HEK293 (cell line): Measurements from ENCODE around the gene ABLIM3.

Source experiments
- CTCF ChIA-PET: fragments of 350-600 bp; formaldehyde crosslinking; extraction: SDS; loops from one replicate; lab custom pipeline; 2021; ENCODE audit warnings: antibody characterized with exemption; lab: Yijun Ruan, JAX
- POLR2A ChIA-PET: fragments of 300-600 bp; formaldehyde crosslinking; extraction: SDS; loops from one replicate; lab custom pipeline; 2020; ENCODE audit warnings: antibody characterized with exemption, inconsistent platforms; lab: Yijun Ruan, JAX
- H3K27ac ChIP-seq: fragments of 200-500 bp; sonication (Bioruptor generic); 2 replicates; pipeline ENCODE4 v1.5.1; 2014; ENCODE audit warnings: low read depth, low read length, control low read depth, inconsistent platforms; ENCODE audit errors: extremely low read depth
- H3K36me3 ChIP-seq, 2 experiments: fragments of 200-500 bp in 1 of 2; sonication (Bioruptor generic) in 1 of 2; 1 replicate in 1 of 2; 2 replicates in 1 of 2; pipeline ENCODE4 v1.5.1; 2014 to 2017; ENCODE audit warnings: inconsistent platforms in 2 of 2, low read length in 2 of 2; ENCODE audit not compliant: control insufficient read depth in 2 of 2, insufficient read depth in 1 of 2
- H3K4me1 ChIP-seq: fragments of 200-500 bp; sonication (Bioruptor generic); 2 replicates; pipeline ENCODE4 v1.5.1; 2014; ENCODE audit warnings: mild to moderate bottlenecking, low read length, inconsistent platforms; ENCODE audit not compliant: control insufficient read depth, insufficient read depth
- H3K4me3 ChIP-seq: 2 replicates; pipeline ENCODE4 v1.5.1; 2011; ENCODE audit warnings: low read depth, mild to moderate bottlenecking, control low read depth, low read length, moderate library complexity
- H3K9me3 ChIP-seq: fragments of 200-500 bp; sonication (Bioruptor generic); 2 replicates; pipeline ENCODE4 v1.5.1; 2014; ENCODE audit warnings: low read depth, low read length, inconsistent platforms; ENCODE audit not compliant: control insufficient read depth, insufficient read depth
- ATF2 ChIP-seq: fragments of 450-650 bp; formaldehyde crosslinking; IDR thresholded peaks from 2 replicates; pipeline ENCODE4 v1.5.1; 2016; ENCODE audit warnings: missing biosample characterization, missing genetic modification characterization, low read depth
- CTCF ChIP-seq: fragments of 450-650 bp; formaldehyde crosslinking; IDR thresholded peaks from 2 replicates; pipeline ENCODE4 v1.5.1; 2016; ENCODE audit warnings: missing biosample characterization, missing genetic modification characterization
- GLIS1 ChIP-seq: fragments of 450-650 bp; formaldehyde crosslinking; IDR thresholded peaks from 2 replicates; pipeline ENCODE4 v1.5.1; 2016; ENCODE audit warnings: missing biosample characterization, missing genetic modification characterization
- HOXD13 ChIP-seq: sonication (generic); formaldehyde crosslinking; IDR thresholded peaks from 2 replicates; pipeline ENCODE4 v1.8.0; 2022; ENCODE audit warnings: missing genetic modification reagents, borderline replicate concordance
- KLF17 ChIP-seq: fragments of 450-650 bp; formaldehyde crosslinking; IDR thresholded peaks from 2 replicates; pipeline ENCODE4 v1.5.1; 2016; ENCODE audit warnings: missing biosample characterization, missing genetic modification characterization
- PRDM1 ChIP-seq: fragments of 450-650 bp; formaldehyde crosslinking; IDR thresholded peaks from 2 replicates; pipeline ENCODE4; 2016; ENCODE audit warnings: missing biosample characterization, missing genetic modification characterization
- ZBTB8A ChIP-seq: fragments of 450-650 bp; formaldehyde crosslinking; IDR thresholded peaks from 2 replicates; pipeline ENCODE4 v1.5.1; 2016; ENCODE audit warnings: missing biosample characterization, missing genetic modification characterization
- ZNF248 ChIP-seq: fragments of 450-650 bp; formaldehyde crosslinking; IDR thresholded peaks from 2 replicates; pipeline ENCODE4 v1.5.1; 2017; ENCODE audit warnings: missing biosample characterization, missing genetic modification characterization
- ZNF280C ChIP-seq: fragments of 450-650 bp; formaldehyde crosslinking; IDR thresholded peaks from 2 replicates; pipeline ENCODE4 v1.5.1; 2016; ENCODE audit warnings: missing biosample characterization, missing genetic modification characterization
- ZNF350 ChIP-seq: fragments of 450-650 bp; formaldehyde crosslinking; IDR thresholded peaks from 2 replicates; pipeline ENCODE4 v1.5.0; 2017; ENCODE audit warnings: missing biosample characterization, mild to moderate bottlenecking, missing genetic modification characterization
- ZNF416 ChIP-seq: fragments of 450-650 bp; formaldehyde crosslinking; IDR thresholded peaks from 2 replicates; pipeline ENCODE4 v1.5.1; 2016; ENCODE audit warnings: missing biosample characterization, missing genetic modification characterization
- ZNF433 ChIP-seq: fragments of 450-650 bp; formaldehyde crosslinking; IDR thresholded peaks from 2 replicates; pipeline ENCODE4 v1.5.1; 2016; ENCODE audit warnings: missing biosample characterization, missing genetic modification characterization, low read depth
- ZNF549 ChIP-seq: fragments of 450-650 bp; IDR thresholded peaks from 2 replicates; pipeline ENCODE4 v1.5.1; 2018; ENCODE audit warnings: missing biosample characterization, missing genetic modification characterization, mild to moderate bottlenecking, inconsistent platforms, moderate library complexity
- ZNF639 ChIP-seq: fragments of 450-650 bp; formaldehyde crosslinking; IDR thresholded peaks from 2 replicates; pipeline ENCODE4 v1.5.1; 2016; ENCODE audit warnings: missing biosample characterization, missing genetic modification characterization
- ZNF830 ChIP-seq: fragments of 450-650 bp; IDR thresholded peaks from 2 replicates; pipeline ENCODE4 v1.5.0; 2018; ENCODE audit warnings: missing biosample characterization, missing genetic modification characterization, low read depth, mild to moderate bottlenecking, moderate library complexity

ABLIM3 gene

GRCh38 chr5:149237662-149238061 lies 96.4 kb downstream of the ABLIM3 start:
- POLR2A ChIA-PET = no interaction called here
- no peak for TF ChIP-seq ZNF248 (tag by site-specific recombination)
- TF ChIP-seq ZNF830 (tag by site-specific recombination) = no peak
- no peak for TF ChIP-seq ATF2
- no peaks in the 10 kb centered on the region for H3K4me1 ChIP-seq
- no peak overlapping the region for H3K4me3 ChIP-seq
- CTCF ChIA-PET = interaction anchor here (0.7 to 0.9 kb wide), 4 partner anchors 9 to 71 kb away, joined by 3 to 6 read pairs (median 4); no protein-coding TSS in a partner anchor
- H3K27ac ChIP-seq = no peak overlapping the region
- no peaks in the 10 kb centered on the region for H3K36me3 ChIP-seq
- H3K9me3 ChIP-seq = no peaks in the 10 kb centered on the region

- peak; percentile 19; the same call in 1 of the 2 replicates for TF ChIP-seq CTCF
- no peak for TF ChIP-seq ZNF639 (tag by site-specific recombination)
- TF ChIP-seq HOXD13 (CRISPR knock-in tag) = no peak
- TF ChIP-seq, all 188 proteins: peak for 1
- ChIA-PET POLR2A (no interaction called here), CTCF (interaction anchor here (0.7 kb wide), 1 partner anchor 18 kb away, joined by 3 read pairs; no protein-coding TSS in a partner anchor)
- H3K4me1 ChIP-seq = no peaks in the 10 kb centered on the region
- H3K27ac ChIP-seq = no peak overlapping the region
- no peaks in the 10 kb centered on the region for H3K36me3 ChIP-seq
- no peak overlapping the region for H3K4me3 ChIP-seq
- no peaks in the 10 kb centered on the region for H3K9me3 ChIP-seq
Measured at GRCh38 chr5:149238540-149238939, 97.2 kb downstream of the ABLIM3 start.

GRCh38 chr5:149239917-149240316 lies 98.6 kb downstream of the ABLIM3 start:
- H3K9me3 ChIP-seq = no peaks in the 10 kb centered on the region
- TF ChIP-seq GLIS1 (no peak), ZNF280C (tag by site-specific recombination) (no peak), ZNF433 (tag by site-specific recombination) (no peak), ZNF416 (tag by site-specific recombination) (no peak), KLF17 (tag by site-specific recombination) (no peak), PRDM1 (tag by site-specific recombination) (no peak), ZNF350 (no peak), ZNF549 (no peak), ZBTB8A (tag by site-specific recombination) (no peak)
- TF ChIP-seq, all 188 proteins: peak for 0
- Histone ChIP-seq H3K4me1 (no peaks in the 10 kb centered on the region), H3K4me3 (no peak overlapping the region), H3K36me3 (no peaks in the 10 kb centered on the region), H3K27ac (no peak overlapping the region)
- ChIA-PET POLR2A (no interaction called here), CTCF (no interaction called here)
